ENCODE measurements around the gene FBXW7.

The FBXW7 gene

DNA sequence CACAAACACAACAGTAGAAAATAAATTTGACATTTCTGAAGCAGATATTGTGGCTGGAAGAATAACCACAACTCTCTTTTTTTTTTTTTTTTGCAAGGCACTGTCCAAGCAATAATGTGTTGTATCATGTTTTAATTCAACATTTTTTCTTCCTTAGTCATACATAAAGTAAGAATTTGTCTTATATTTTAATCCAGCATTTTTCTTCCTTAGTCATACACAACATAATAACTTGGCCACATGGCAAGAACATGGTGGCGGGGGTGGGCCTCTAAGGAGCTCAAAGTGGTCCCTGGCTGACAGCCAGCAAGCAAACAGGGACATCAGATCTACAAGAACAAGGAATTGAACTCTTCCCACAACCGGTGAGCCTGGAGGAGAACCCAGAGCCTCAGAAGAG lies 20.2 kb downstream of the FBXW7 start:
- DNase-seq: no peak
- intact Hi-C loops (cut with DNase I): no loop called here

DNA sequence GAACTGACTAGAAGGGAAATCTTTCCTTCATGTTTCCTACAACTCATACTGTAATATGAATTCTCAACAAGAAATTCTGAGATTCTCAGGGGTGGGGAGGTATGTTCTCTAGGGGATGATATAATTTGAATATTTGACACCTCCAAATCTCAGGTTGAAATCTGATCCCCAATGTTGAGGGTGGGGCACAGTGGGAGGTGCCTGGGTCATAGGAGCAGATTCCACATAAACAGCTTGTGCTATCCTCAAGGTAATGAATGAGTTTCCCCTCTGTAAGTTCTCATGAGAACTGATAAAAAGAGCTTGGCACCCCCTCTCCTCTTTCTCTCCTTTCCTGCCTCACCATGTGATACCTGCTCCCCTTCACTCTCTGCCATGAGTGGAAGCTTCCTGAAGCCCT lies 21.5 kb downstream of the FBXW7 start:
- intact Hi-C loops (cut with DNase I): no loop called here
- DNase-seq: no peak

DNA sequence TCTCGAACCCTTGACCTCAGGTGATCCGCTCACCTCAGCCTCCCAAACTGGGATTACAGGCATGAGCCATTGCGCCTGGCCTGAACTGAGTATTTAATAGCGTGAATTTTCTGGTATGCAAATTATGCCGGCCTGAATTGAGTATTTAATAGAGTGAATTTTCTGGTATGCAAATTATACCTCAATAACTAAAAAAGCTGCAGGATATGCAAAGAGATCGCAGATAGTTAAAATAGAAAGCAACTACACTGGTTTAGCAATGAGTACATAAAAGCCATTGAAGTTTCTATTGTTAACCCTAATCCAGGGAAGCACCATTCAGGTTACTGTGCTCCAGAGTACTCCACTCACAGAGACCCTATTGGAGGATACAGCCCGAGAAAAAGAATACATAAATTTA lies 22.8 kb downstream of the FBXW7 start:
- no peak for DNase-seq
- intact Hi-C loops (cut with DNase I): no loop called here

DNA sequence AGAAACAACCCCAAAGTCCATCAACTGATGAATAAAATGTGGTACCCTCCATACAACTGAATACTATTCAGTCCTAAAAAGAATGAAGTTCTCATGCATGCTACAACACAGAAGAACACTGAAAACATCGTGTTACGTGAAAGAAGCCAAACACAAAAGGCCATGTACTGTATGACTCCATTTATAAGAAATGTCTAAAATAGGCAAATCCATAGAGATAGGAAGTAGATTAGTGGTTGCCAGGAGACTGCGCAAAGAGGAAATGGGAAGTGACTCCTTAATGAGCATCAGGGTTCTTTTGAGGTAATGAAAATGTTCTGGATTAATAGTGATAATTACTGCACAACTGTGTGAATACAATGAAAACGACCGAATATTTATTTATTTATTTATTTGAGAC lies 23.4 kb downstream of the FBXW7 start:
- DNase-seq: no peak
- intact Hi-C loops (cut with DNase I): no loop called here

DNA sequence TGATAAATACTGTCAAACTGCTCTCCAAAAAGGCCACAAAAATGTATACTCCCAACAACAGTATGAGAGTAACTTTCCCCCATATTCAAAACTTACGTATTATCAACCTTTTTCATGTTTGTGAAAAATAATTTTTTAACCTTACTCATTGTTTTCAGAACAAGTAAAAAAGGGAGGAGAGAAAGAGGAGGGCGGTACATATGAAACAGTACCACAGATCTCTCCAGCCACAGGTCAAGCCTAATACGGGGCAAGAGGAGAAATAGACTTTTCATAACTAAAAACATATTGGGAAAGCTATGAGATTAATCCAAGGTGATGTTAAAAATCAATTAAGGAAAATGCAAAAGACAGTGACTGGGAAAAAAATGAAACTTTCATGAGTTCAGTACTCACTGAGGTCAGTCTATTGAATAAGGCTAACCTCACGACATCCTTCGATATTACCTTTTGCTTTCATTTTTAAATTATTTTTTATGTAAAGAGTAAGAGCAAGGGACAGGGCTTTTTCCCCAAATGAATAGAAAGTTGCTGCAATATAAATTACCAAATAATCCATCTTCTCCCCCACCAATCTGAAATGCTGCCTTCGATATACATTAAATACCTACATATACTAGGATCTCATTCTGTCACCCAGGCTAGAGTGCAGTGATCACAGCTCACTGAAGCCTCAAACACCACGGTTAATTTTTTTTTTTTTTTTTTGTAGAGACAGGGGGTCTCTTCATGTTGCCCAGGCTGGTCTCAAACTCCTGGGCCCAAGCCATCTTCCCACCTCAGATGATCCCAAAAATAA lies 25.3 kb downstream of the FBXW7 start:
- DNase-seq: no peak
- intact Hi-C loops (cut with DNase I): no loop called here

DNA sequence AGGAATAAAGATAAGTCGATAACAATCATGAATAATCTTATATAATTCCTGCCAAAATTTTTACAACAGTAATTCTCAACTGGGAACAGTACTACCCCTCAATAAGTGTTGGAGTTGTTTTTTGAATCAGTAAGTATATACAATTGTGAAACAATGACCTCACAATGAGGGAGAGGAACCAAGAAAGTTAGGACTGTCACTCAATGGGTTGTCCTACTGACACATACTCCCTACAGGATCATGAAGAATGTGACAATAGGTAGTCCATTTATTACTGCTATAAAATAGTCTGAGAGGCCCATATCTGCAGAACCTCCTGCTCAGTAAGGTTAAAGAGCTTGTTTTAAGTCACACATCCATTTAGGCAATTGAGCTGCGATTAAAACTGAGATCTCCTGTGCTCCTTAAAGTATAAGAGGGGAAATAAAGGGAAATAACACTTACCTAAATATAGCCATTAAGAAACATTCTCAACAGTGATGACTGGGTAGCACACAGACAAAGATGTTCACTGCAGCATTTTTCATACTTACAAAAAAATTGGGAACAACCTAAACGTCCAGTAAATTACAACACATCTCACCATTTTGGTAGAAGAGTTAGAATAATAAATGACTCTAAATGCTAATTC lies 26.2 kb downstream of the FBXW7 start:
- no peak for DNase-seq
- intact Hi-C loops (cut with DNase I): no loop called here

DNA sequence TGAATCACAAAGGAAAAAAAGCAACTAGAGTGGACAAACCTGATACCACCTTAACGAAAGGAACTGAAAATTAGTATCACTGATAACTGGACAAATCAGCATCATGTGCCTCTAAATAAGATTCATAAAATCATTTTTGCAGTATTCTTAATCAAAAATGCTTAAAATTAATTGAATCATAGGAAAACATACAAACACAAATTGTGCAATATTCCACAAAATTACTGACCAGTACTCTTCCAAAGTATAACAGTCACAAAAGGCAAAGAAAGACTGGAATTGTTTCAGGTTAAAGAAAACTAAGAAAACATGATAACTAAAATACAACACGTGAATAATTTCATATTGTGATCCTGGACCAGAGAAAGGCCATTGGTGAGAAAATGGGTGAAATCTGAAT lies 27.1 kb downstream of the FBXW7 start:
- intact Hi-C loops (cut with DNase I): no loop called here

DNA sequence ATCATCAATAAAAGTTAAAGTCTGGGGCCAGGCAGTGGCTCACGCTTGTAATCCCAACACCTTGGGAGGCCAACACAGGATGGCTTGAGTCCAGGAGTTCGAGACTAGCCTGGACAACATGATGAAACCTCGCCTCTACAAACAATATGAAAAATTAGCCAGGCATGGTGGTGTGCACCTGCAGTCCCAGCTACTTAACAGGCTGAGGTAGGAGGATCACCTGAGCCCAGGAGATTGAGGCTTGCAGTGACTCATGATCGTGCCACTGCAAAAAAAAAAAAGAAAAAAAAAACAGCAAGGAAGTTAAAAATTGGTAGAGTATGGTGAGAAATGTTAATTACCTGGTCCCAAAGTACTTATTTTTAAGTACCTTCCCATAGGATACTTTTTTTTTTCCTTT lies 27.5 kb downstream of the FBXW7 start:
- intact Hi-C loops (cut with DNase I): no loop called here
- DNase-seq: no peak

More for the DNA sequence above, 27.1 kb downstream of the FBXW7 start:
- no peak for DNase-seq

DNA sequence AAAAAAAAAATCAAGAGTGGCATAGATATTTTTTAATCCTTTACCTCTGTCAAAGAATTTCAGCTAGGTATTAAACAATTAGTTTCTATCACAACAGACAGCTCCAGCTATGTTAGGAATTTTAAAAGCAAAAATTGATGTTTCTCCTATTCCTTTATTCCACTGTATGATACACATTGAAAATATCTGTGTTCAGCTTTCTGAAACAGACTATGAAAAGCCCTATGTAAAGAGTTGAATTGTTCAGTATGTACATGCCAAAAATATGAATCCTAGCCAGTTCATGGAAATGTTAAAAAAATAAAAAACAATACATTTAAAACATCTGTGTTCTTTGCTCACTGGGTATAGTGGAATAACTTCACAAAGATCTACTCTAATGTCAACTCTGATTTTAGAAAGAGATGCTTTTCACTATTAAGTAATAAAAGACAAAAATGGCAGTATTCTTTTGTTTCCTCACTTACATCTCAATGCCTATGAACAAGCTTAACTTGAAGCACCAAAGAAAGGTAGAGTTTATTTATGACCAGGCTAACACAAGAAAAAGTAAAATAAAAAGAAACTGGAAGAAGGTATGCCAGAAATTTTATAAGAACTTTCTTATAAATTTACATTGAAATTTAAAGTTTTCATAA lies 32.1 kb downstream of the FBXW7 start:
- intact Hi-C loops (cut with DNase I): no loop called here
- no peak for DNase-seq

DNA sequence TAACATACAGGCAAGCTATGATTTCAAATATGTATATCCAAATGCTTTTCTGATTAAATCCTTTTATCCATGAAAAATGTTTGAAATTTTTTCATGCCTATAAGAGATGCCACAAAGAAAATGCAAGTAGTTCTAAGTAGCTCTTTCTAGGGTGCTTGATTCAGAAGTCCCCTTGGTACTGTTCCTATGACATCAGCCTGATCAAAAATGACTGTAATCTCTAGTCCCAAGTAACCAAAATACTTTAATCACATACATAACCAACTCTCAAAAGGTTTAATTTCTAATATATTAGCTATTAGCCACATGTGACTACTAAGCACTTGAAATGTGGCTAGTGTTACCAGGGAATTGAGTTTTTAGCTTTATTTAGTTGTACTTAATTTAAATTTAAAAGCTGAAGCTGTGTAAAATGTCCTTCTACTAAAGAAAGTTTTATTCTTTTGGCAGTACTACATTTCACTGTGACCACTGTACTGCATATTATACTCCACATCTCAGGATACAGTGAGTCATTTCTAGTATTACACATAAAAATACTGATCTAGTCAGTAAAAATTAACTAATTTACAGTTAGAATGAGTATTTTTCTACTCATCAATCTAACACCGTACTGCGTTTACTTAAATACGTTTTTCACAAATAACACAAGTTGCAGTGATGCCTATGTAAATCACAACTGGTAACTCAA lies 33.9 kb downstream of the FBXW7 start:
- intact Hi-C loops (cut with DNase I): no loop called here
- DNase-seq: no peak

DNA sequence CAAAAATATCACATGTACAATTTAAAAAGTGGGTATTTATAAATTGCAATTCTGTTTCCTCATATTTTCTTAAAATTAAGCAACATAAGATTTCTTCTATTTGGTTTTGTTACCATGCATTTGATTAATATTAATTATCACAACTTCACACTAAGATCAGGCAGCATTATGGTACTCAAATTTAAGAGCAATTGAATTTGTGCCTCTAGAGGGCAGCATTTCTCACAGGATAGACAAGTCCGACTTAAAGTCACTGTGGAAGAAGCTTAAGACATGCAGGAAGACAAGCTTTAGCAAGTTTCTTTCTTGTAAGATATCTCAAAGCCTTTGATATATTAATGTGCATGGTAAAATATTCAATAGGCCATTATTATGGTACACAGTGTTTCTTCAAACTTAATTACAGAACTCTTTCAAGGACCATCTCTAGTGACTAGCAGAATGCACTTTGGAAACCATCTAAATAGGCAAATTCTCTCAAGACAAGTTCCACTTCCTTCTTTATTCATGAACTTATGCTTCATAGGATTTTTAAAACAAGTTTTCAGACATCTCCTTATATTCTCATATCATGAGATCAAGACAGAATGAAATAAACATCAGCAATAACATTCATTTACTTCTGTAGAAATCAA lies 35.0 kb downstream of the FBXW7 start:
- intact Hi-C loops (cut with DNase I): no loop called here
- peak in 26 of 42 donors; percentile 17 to 86 (median 63) for DNase-seq

DNA sequence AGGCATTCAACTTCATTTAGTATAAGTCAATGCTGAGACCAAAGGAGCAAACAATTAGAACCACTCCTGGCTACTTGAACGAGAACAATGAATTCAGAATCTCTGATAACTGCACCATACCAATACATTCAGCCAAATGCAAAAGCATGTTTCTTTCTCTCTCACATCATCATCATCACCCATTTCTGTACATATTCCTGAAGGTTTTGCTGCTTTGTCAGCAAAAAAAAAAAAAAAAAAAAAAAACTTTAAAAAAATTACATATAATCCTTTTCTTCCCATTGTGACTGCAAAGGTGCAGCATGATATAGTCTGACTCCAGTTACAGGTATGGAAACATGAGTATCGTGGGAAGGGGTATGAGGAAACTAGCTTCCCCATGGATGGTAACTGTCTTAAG lies 35.6 kb downstream of the FBXW7 start:
- intact Hi-C loops (cut with DNase I): no loop called here
- DNase-seq: no peak

DNA sequence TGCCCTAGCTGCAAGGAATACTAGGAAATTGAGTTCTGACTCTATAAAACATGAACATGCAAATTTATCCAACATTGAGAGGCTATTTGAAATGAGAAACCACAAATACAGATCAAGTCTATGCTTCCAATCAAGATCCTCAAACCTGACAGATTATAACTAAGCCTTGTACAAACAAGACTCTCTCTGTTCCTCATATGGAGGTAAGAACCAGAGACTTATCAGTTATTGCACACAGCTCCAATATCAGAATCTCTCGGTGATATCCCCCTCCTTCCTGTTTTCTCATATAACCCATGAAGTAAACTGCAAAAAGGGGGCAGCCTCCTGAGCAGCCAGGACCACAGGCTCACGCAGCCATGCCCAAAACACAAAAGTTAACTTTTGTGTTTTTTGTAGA lies 36.5 kb downstream of the FBXW7 start:
- intact Hi-C loops (cut with DNase I): loop anchor here (5.0 kb wide), 1 partner anchor 143 kb away; no protein-coding TSS in a partner anchor
- no peak for DNase-seq

DNA sequence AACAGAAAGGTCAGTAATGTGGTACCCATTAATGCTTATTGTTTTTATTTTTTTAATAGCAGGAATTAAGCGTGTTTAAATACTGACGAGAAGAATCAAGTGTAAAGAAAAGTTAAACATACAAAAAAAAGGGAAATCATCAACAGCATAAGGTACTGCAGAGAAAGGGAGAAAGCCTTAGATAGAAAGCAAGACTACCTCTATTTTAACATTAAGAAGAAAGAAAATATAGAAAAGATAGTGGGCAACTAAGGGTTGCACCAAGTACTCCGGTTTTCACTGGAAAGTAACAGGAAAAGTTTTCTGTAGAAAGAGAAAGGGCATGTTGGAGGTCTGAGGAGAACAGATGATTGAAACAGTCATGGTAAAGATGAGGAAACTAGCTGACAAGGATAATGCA lies 41.9 kb downstream of the FBXW7 start:
- no peak for DNase-seq
- intact Hi-C loops (cut with DNase I): no loop called here

DNA sequence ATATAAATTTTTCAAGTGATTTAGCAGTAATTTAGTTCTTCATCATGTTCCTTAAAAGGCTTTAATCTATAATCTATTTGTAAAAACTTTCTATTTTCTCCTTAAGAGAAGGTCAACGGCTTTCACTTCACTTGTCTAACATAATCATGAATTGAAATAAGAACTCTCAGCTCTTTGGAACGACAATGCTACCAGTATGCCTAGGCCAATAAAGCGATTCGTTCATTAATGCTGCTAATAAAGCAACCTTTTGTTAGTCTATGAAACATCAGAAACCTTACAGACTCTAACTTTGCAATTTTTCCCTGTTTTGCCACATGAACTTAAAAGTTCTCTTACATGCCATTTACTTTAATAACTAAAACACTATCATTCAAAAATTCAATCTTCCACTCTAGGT lies 47.6 kb downstream of the FBXW7 start:
- intact Hi-C loops (cut with DNase I): no loop called here
- peak in 1 of 42 donors; percentile 5 for DNase-seq

DNA sequence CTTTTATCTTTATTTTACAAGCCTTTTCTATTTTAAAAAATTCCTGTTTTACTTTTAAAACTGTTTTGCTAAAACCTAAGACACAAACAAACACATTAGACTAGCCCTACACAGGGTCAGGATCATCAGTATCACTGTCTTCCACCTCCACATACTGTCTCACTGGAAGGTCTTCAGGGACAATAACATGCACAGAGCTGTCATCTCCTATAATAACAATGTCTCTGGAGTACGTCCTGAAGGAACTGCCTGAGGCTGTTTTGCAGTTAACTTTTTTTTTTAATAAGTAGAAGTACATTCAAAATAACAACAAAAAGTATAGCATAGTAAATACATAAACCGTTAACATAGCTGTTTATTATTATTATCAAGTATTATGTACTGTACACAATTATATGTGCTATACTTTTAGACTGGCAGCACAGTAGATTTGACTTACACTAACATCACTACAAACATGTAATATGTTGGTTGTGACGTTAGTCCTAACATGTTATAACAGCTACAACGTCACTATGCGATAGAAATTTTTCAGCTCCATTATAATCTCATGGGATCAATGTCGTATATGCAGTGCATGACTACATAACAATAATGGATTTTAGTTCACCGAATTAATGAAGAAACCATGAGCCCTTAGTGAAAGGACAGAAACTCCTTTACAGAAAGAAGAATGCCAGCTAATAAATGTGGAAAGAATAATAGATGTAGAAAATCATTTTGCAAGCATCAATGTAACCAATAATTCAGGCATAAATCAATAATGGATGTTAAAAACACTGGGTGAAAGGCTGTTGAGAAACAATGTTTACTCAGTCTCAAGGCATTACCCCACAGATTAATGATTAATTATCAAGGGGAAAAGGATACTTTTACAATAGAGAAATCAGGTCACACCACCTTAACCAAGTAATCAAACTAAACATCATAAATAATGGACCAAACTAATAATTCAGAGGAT lies 49.2 kb downstream of the FBXW7 start:
- intact Hi-C loops (cut with DNase I): no loop called here
- DNase-seq: no peak

DNA sequence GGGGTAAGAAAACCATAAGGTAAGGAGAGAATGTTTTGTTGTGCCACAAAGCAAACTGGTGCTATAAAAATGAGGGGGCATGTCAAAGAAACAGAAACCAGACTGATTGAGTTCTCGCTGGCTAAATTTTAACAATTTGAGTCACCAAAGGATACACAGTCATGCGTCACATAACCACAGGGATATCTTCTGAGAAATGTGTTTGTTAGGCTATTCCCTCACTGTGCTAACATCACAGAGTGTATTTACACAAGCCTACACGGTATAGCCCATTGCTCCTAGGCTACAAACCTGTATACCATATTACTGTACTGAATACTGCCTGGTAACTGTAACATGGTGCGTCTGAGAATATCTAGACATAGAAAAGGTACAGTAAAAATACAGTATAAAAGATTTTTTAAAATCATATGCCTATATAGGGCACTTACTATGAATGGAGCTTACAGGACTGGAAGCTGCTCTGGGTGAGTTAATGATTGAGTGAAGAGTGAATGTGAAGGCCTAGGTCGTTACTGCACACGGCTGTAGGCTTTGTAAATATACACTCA lies 50.1 kb downstream of the FBXW7 start:
- DNase-seq: no peak
- intact Hi-C loops (cut with DNase I): no loop called here

DNA sequence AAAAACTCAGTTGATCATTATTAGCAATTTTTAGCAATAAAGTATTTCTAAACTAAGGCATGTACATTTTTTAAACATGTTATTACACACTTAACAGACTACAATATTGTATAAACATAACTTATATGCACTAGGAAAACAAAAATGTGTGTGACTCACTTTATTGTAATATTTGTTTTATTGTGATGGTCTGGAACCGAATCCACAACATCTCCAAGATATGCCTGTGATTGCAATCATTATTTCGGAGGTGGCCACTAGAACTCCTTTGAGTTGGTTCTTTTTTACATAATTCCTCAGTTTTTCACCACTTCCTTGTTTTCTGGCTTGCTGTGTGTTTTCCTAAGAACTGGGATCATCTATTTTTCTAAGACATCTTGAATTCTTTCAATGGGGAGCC lies 53.7 kb downstream of the FBXW7 start:
- no peak for DNase-seq
- intact Hi-C loops (cut with DNase I): no loop called here

Data from head of caudate nucleus (tissue), 42 donors.